GM21447 (cell line): Measurements from ENCODE around the gene NAALADL2.
"Not testable (repeated sequence)": the region's sequence is repeated elsewhere in the genome, so short reads cannot be mapped to it uniquely, and the experiment has no call there.

Experiments
- ATAC-seq: cut with Tn5 transposase; IDR thresholded peaks from one replicate; pipeline ENCODE4 v1.9.1; 2021; ENCODE audit not compliant: unreplicated experiment

Gene NAALADL2

DNA sequence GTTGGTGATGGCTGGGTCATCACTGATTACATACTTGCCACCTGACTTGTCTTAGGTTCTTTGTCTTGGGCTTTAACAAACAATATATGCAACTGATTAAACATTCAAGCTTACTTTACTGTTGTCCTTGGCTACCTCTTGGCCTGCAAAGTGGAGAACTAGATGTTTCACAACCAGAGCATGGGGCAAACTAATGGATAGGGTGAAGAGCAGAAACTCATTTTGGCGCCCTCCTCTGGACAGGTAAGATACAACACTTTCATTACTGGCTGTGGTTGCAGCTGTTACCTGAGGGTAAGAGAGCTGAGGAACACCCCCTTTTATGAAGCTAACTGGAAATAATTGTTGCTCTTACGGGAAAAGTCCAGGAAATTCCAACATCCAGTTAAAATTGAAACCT is 262.1 kb downstream of the NAALADL2 start:
- ATAC-seq, result no peak

DNA sequence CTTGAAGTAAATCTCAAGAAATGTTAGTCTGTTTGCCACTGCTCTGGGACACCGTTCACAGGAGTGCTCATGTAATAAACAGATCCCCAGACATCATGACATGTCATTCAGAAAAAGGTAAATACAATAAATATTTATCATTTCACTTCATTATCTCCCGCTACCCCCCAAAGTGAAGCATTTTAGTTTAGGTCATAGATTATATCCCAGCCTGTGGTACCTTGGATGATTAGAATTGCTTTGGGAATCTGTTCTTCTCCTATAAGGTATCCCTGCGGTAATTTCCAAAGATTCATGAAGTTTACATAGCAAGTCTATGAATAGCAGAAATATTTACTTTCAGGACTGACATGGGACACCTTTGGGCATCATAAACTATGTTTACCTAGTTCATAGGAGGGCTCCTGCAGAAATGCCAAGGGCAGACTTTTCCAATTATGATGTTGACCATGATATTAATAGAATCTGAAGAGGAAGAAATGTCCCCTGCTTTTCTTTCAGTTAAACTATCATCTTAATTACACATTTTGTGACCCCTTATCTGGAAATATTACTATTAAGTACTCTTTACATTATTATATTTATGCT is 268.0 kb downstream of the NAALADL2 start:
- no peak for ATAC-seq

DNA sequence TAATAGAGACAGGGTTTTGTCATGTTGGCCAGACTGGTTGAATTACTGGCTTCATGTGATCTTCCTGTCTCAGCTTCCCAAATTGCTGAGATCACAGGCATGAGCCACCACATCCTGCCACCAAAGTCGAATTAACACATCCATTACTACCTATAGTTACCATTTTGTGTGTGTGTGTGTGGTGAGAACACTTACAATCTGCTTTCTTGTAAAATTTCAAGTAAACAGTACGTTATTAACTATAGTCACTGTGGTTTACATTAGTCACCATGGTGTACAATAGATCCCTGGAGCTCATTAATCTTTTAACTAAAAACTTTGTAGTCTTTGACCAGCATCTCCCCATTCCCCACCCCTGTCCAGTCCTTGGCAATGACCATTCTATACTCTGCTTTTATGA is 270.0 kb downstream of the NAALADL2 start:
- ATAC-seq, result no peak

DNA sequence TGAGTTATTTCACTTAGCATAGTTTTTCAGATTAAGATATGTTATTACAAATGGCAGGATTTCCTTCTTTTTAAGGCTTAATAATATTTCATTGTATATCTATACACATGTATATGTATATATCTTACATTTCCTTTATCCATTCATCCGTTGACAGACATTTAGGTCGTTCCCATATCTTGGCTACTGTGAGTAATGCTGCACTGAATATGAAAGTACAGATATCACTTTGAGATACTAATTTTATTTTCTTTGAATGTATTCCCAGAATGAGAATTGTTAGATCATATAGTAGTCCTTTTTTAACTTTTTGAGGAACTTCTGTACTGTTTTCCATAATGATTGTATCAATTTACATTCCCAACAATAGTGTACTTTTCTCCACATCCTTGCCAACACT is 270.4 kb downstream of the NAALADL2 start:
- no peak for ATAC-seq

DNA sequence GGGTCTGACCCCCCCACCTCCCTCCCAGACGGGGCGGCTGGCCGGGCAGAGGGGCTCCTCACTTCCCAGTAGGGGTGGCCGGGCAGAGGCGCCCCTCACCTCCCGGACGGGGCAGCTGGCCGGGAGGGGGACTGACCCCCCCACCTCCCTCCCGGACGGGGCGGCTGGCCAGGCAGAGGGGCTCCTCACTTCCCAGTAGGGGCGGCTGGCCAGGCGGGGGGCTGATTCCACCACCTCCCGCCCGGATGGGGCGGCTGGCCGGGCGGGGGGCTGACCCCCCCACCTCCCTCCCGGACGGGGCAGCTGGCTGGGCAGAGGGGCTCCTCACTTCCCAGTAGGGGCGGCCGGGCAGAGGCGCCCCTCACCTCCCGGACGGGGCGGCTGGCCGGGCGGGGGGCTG is 272.7 kb downstream of the NAALADL2 start:
- ATAC-seq, result not testable (repeated sequence)

DNA sequence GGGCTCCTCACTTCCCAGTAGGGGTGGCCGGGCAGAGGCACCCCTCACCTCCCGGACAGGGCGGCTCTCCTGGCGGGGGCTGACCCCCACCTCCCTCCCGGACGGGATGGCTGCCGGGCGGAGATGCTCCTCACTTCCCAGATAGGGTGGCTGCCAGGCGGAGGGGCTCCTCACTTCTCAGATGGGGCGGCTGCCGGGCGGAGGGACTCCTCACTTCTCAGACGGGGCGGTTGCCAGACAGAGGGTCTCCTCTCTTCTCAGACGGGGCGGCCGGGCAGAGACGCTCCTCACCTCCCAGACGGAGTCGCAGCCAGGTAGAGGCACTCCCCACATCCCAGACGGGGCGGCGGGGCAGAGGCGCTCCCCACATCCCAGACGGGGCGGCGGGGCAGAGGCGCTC is 273.6 kb downstream of the NAALADL2 start:
- ATAC-seq, result not testable (repeated sequence)

DNA sequence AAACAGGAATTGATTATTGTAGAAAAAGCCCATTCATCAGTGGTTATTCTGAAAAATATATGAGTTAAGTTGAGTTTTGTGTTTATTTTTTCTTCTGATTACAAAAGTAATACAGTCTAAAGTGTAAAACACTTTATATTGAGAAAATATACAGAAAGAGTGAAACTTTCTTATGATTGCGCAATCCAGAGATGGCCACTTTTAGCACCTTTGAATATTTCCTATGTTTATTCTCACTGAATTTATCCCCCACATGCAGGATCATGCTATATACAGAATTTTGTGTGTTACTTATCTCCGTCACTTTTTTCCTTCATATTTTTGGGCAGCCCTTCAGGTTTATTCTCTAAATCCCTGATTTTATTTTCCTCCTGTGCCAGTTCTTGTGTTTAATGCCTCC is 285.2 kb downstream of the NAALADL2 start:
- ATAC-seq, result no peak

DNA sequence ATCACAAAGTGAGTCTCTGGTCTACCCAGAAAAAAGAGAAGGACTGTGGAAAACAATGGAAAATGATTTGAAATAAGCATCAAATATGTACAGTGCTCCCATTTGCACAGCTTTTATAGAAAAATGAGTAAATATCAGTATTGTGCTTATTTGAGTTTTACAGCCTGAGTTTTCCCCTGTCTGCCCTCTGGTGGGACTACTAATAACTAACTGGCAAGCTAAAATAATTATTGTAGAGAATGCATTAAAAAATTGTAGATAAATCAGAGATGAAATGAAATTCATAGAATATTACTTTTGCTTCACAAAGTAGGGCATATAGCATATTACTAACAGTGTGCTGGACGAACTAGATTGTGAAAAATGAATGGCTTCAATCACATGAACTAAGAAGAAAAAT is 287.1 kb downstream of the NAALADL2 start:
- no peak for ATAC-seq

DNA sequence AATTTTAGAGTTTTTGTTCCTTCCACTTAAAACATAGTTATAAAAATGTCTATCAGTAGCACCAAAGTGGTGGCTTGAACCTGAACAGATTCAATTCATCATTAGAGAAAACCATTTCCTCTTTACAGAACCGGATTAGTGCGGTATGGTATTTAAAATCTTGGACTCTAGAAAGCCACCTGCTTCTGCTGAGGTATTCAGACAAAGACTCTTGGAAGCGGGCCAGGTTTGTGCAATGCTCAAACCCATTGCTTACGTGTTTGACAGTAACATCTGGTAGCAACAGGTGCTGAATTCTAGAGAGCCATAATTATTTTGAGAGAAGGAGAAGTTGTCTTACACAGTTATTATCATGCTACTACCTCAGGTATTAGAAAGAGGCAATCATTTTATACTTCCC is 290.5 kb downstream of the NAALADL2 start:
- ATAC-seq, result no peak

DNA sequence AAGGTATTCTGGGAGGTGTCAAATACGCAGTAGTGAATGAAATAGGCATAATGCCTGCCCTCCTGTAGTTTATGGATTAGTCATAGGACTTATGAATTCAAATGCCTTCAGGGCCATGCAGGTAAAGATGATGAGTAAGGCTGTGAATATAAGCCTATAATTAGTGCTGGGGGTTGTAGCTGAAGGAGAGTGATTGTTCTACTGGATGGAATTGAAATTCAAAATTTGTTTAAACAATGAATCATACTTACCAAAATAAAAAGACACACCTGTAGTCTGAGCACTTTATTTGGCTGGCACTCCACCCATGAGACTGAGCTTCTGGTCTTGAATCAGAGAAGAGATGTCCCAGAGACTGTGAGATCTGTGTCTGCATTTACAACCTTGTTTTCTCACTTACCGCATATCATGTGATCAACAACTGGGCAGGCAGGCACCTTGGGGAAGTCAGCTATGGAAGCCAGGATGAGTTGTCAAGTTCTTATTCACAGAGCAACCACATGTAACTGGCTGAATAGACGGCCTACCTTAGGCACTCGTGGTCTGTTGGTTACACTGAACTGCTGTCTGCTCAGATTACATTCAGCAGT is 291.8 kb downstream of the NAALADL2 start:
- no peak for ATAC-seq

DNA sequence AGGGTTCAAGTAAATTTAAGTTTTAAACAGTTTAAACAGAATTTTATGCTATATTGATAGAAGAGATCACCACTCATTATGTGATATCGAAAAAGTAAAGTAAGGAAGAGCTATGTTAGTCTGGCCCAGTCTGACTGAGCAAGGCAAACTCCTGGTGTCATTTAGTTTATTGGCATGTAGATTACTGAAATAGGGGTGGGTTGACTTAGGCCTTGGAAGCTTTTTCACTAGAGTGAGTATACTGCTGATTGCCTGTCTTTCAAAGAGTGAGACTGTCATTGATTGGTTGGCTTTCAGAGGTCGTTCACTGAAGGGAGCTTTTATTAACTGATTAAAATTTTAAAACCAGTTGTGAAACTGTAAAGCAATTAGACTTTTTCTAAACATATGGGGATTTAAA is 294.5 kb downstream of the NAALADL2 start:
- no peak for ATAC-seq

DNA sequence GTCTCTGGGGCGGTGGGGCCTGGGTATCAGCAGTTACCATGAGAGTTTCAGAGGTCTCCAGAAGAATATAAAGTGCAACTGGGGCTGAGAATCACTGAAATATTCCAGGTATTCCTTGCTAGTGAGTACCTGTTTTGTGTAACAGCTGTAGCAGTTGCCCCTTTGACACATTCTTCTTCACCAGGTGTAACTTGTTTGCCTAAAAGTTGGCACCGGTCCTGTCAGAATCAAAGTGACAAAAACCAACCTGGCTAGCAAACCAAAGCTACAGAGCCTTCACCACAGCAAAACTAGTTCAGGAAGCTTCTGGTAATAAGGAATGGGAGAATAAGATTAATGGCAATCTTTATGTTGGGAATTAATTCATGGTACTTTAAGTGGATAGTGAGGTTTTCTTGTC is 296.0 kb downstream of the NAALADL2 start:
- no peak for ATAC-seq

DNA sequence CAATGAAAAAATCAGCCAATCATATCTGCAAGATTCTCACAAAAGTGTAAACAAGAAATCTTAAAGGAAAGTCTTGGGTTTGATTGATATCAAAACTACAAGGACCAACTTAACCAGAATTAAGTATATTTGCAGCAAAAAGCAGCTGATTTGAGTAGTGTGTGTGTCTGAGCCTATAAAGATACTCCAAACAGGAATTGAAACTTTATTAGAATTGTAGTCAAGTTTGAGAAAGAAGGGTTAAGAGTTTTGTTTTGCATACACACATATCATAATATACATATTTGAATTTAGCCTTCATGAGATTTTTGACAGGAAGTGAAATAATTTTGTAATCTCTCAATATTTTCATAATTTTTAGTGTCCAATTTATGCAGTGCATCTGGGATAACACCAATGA is 300.1 kb downstream of the NAALADL2 start:
- no peak for ATAC-seq

DNA sequence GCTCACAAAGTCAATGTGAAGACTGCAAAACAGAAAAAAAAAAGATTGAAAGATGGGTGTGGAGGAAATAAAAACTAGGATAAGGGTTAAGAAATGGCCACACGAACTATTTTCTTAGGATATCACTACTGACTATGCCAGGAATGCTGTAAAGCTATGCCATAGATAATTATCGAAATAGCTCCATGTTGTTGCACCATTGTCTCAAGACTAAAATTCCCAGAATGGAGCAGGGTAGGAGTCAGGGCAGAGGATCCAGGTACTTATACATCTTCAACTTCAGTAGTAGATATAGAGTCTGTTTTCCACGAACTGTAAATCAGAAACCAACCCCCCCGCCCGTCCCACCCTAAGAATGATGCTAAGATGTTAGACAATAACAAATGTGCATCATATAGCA is 302.2 kb downstream of the NAALADL2 start:
- no peak for ATAC-seq

DNA sequence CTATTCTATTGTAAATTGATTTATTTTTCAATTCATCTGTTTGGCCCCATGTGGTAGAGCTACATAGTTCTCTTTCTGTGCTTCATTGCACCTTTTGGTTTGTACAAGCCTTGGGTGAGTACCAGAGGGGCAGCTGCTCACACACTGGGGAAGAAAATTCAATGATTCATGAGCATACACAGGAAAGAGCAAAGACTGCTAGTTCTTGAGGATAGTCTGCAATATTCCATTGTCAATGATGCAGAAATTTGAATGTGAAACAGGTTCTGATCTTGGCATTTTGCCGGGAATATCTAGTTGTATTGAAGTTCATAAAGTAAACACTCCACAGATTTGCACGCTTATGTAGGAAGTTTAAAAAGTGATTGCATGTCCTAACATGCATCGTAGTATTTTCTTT is 304.6 kb downstream of the NAALADL2 start:
- ATAC-seq, result no peak

DNA sequence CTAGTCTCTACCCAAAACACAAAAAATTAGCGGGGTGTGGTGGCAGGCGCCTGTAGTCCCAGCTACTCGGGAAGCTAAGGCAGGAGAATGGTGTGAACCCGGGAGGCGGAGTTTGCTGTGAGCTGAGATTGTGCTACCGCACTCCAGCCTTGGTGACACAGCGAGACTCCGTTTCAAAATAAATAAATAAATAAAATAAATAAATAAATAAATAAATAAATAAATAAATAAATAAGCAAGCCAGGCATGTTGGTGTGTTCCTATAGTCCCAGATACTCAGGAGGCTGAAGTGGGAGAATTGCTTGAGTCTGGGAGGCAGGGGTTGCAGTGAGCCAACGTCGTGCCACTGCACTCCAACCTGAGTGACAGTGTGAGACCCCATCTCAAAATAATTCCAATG is 314.0 kb downstream of the NAALADL2 start:
- not testable (repeated sequence) for ATAC-seq

DNA sequence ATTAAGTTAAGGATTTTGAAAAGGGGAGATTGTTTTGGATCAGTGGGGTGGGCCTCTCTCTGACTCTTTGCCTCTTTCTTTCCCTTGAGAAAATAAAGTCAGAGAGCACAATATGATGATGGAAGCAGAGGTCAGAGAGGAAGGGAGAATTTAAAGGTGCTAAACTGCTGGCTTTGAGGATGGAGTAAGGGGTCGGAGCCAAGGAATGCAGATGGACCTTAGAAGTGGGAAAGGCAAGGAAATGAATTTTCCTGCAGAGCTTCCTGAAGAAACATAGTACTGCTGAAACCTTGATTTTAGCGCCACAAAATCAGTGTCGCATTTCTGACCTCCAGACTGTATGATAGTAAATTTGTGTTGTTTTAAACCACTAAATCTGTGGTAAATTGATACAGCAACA is 317.4 kb downstream of the NAALADL2 start:
- no peak for ATAC-seq

DNA sequence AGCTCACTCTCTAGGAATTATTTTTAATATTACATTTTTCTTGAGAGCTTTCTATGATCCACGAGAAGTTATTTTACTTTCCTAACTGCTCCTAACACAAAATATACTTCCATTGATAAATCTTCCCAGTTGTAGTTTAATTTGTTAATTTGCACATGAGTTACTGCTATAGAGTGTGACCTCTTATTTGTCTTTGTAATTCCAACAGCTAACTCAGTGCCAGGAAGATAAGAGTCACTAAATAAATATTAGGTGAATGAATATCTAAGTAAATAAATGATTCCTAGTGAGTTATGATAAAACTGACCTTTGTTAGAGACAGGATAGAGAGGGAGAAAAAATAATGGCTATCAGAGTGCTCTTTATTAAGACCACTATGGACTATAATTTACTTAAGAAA is 319.9 kb downstream of the NAALADL2 start:
- no peak for ATAC-seq

DNA sequence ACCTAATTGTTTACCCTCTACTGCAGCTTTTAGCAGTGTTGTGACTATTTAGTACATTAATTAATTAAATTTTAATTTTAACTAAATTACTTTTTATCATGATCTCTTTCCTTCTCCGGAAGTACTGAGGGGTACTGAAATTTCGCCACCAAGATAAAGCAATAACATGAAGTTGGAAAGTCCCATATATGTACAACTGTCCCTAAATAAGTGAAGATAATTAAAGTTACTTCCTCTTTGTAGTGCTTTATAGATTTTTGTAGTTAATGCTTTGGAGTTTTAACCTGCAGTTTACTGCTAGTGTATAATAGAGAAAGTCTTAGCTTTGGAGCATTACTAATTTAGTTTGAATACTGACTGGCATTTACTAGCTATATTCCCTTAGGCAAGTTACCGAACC is 325.3 kb downstream of the NAALADL2 start:
- no peak for ATAC-seq

DNA sequence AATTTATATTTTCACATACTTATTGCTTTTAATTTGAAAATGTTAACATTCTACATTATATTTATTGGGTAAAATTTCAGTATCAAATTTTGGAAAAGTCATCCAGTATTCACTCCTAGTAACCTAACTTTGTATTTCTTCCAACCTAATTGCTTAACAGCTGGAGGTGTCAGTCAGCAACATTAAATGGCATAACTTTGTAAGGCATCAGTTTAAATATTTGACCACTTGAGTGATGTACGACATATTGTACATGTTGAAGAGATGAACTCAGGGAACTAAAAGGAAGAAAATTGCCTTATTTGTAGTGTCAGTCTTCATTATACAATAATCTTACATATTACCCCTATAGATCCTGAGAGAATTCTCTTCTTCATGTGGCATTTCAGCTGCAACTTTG is 326.8 kb downstream of the NAALADL2 start:
- ATAC-seq, result no peak

DNA sequence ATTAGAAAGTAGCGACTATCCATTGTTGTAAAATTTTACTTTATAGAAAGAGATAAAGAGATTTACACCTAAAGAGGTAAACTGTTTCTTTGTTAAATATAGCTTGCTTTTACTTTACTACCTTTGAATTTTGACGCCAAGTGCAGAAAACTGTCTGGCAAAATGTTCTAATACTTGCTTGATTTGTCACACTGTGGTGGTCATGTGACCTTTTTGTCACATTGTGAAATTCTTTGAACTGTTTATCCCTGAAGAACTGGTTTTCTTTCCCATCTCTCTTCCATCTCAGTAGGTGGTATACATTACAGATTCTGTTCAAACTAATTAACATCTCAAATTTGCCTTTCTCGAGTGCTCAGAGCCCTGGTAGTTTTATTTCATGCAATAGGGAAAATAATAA is 327.4 kb downstream of the NAALADL2 start:
- no peak for ATAC-seq

DNA sequence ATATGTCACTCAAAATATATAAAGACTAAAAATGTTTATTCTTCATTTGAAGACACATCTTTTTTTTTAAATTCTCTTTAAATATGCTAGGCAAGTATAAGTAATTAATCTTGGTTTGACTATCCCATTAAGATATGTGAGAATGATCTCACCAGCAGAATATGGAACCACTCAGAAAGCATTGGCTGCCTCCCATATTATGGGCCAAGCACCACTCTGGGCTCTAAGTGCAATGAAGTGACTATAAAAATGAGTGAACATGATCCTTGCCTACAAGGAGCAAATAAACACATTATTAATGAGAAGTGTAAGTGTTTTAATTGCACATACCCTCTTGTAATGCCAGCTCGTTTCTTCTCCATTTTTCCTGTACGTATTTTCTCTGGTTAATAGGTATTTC is 328.5 kb downstream of the NAALADL2 start:
- ATAC-seq, result no peak

DNA sequence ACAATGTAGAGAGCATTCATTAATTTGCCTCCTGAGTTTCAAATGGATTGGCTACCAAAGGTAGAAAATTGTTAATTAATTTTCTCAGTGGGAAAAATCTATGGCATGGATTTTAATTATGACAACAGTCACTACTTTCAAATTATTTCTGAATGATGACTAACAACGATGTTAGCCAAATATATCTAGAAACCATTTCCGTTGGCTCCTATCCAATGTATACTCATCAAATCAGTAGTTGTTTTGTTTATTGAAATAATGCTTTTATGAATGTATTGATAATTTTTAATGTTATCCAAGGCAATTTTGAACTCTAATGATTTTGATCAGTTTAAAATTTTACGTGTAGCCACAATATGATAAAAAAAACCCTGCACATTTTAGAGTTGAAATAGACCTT is 333.4 kb downstream of the NAALADL2 start:
- ATAC-seq, result no peak
